Progenitor cell of endocrine pancreas (in vitro differentiated cells): ENCODE results near the gene RBL1. TPM values are rescaled to one million over a fixed set of nuclear protein-coding genes. Genes with fewer than 3 reads are reported as not detected.

Source experiments
- DNase-seq: peaks from one replicate; pipeline ENCODE4 v3.0.0; 2021; ENCODE audit warnings: low spot score; ENCODE audit not compliant: unreplicated experiment
- H3K27ac Mint-ChIP-seq: 2 replicates; pipeline ENCODE4 v1.8.0; 2021; ENCODE audit warnings: mild to moderate bottlenecking, moderate library complexity, mixed read lengths
- H3K27me3 Mint-ChIP-seq: 2 replicates; pipeline ENCODE4 v1.8.0; 2021; ENCODE audit warnings: mixed read lengths
- H3K36me3 Mint-ChIP-seq: 2 replicates; pipeline ENCODE4 v1.8.0; 2022; ENCODE audit warnings: mixed read lengths; ENCODE audit not compliant: insufficient read depth
- H3K4me1 Mint-ChIP-seq: 2 replicates; pipeline ENCODE4 v1.8.0; 2021; ENCODE audit warnings: low read depth, mixed read lengths
- H3K4me3 Mint-ChIP-seq: 2 replicates; pipeline ENCODE4 v1.8.0; 2021; ENCODE audit warnings: low read depth, mild to moderate bottlenecking, moderate library complexity, mixed read lengths
- H3K9me3 Mint-ChIP-seq: 2 replicates; pipeline ENCODE4 v1.8.0; 2021; ENCODE audit warnings: low read depth, mixed read lengths
- CTCF ChIP-seq: fragments of 200-600 bp; sonication (generic); IDR thresholded peaks from one replicate; pipeline ENCODE4 v1.5.0; 2021; ENCODE audit warnings: antibody characterized with exemption, mild to moderate bottlenecking; ENCODE audit not compliant: unreplicated experiment
- total RNA-seq: library from RNA; stranded (reverse); gene quantifications from 2 replicates; pipeline ENCODE4 v1.2.1, GENCODE V29; 2021

The RBL1 gene
- total RNA-seq, 1 donor from 2014 or later: 13.3 TPM

- peaks cover 4% of the 10 kb centered on the region for H3K4me1 Mint-ChIP-seq
- H3K36me3 Mint-ChIP-seq: peaks cover 5% of the 10 kb centered on the region
- DNase-seq: no peak
- H3K27me3 Mint-ChIP-seq: no peaks in the 10 kb centered on the region
- no peak for TF ChIP-seq CTCF
- no peak overlapping the region for H3K27ac Mint-ChIP-seq
- peaks cover 6% of the 10 kb centered on the region for H3K9me3 Mint-ChIP-seq
- H3K4me3 Mint-ChIP-seq: no peak overlapping the region
Observed at GRCh38 chr20:36988494-36988966, 107.3 kb downstream of the RBL1 start.

- no peaks in the 10 kb centered on the region for H3K27me3 Mint-ChIP-seq
- no peaks in the 10 kb centered on the region for H3K4me1 Mint-ChIP-seq
- TF ChIP-seq CTCF: no peak
- no peaks in the 10 kb centered on the region for H3K9me3 Mint-ChIP-seq
- no peak for DNase-seq
- no peak overlapping the region for H3K4me3 Mint-ChIP-seq
- no peak overlapping the region for H3K27ac Mint-ChIP-seq
- H3K36me3 Mint-ChIP-seq: no peaks in the 10 kb centered on the region
Observed at GRCh38 chr20:36984257-36984638, 111.5 kb downstream of the RBL1 start.

- Mint-ChIP-seq H3K9me3 (no peaks in the 10 kb centered on the region), H3K36me3 (no peaks in the 10 kb centered on the region), H3K4me1 (no peaks in the 10 kb centered on the region), H3K27ac (no peak overlapping the region), H3K27me3 (no peaks in the 10 kb centered on the region), H3K4me3 (no peak overlapping the region)
- no peak for DNase-seq
- TF ChIP-seq CTCF: no peak
Observed at GRCh38 chr20:36975099-36975818, 120.5 kb downstream of the RBL1 start.

- Mint-ChIP-seq H3K27ac (no peak overlapping the region), H3K9me3 (no peaks in the 10 kb centered on the region), H3K27me3 (no peaks in the 10 kb centered on the region), H3K36me3 (no peaks in the 10 kb centered on the region), H3K4me1 (no peaks in the 10 kb centered on the region), H3K4me3 (no peak overlapping the region)
- DNase-seq: no peak
- TF ChIP-seq CTCF: no peak
Observed at GRCh38 chr20:36974660-36975059, 121.1 kb downstream of the RBL1 start.

GRCh38 chr20:36971103-36971502 is 124.7 kb downstream of the RBL1 start:
- no peak for TF ChIP-seq CTCF
- Mint-ChIP-seq H3K27me3 (no peaks in the 10 kb centered on the region), H3K27ac (no peak overlapping the region), H3K9me3 (no peaks in the 10 kb centered on the region), H3K4me1 (no peaks in the 10 kb centered on the region), H3K4me3 (no peak overlapping the region), H3K36me3 (no peaks in the 10 kb centered on the region)
- DNase-seq: no peak
